HepG2 (cell line): Measurements from ENCODE around the gene CDC37L1. TPM values are rescaled to one million over a fixed set of nuclear protein-coding genes. Genes with fewer than 3 reads are reported as not detected.

Source experiments
- ATF7-NPFF ChIP-seq: sonication (generic); formaldehyde crosslinking; IDR thresholded peaks from 2 replicates; pipeline ENCODE4 v1.8.1; 2023; ENCODE audit warnings: mild to moderate bottlenecking, low read depth, missing genetic modification reagents, moderate library complexity
- CBFB ChIP-seq: sonication (generic); formaldehyde crosslinking; IDR thresholded peaks from 2 replicates; pipeline ENCODE4 v1.4.0; 2020; ENCODE audit warnings: missing genetic modification reagents
- CENPX ChIP-seq: sonication (generic); formaldehyde crosslinking; IDR thresholded peaks from 2 replicates; pipeline ENCODE4 v1.9.0; 2021; ENCODE audit warnings: mild to moderate bottlenecking, missing genetic modification reagents, moderate library complexity
- CERS6 ChIP-seq: sonication (generic); formaldehyde crosslinking; IDR thresholded peaks from 2 replicates; pipeline ENCODE4 v1.5.0; 2020; ENCODE audit warnings: missing genetic modification reagents
- FLYWCH1 ChIP-seq: sonication (generic); formaldehyde crosslinking; IDR thresholded peaks from 2 replicates; pipeline ENCODE4 v1.8.1; 2023; ENCODE audit warnings: mild to moderate bottlenecking, missing genetic modification reagents
- IRF1 ChIP-seq: sonication (generic); formaldehyde crosslinking; IDR thresholded peaks from 2 replicates; pipeline ENCODE4 v1.4.0; 2020; ENCODE audit warnings: low read depth, mild to moderate bottlenecking, missing genetic modification reagents
- JDP2 ChIP-seq: sonication (generic); formaldehyde crosslinking; IDR thresholded peaks from 2 replicates; pipeline ENCODE4 v1.8.1; 2022; ENCODE audit warnings: missing genetic modification reagents, borderline replicate concordance
- KDM1A ChIP-seq: IDR thresholded peaks from 2 replicates; pipeline ENCODE4 v1.6.1; 2016; ENCODE audit warnings: missing compliant biosample characterization
- MLXIP ChIP-seq: sonication (generic); formaldehyde crosslinking; IDR thresholded peaks from 2 replicates; pipeline ENCODE4 v1.9.0; 2021; ENCODE audit warnings: missing genetic modification reagents, borderline replicate concordance
- NFE2 ChIP-seq: sonication (generic); formaldehyde crosslinking; IDR thresholded peaks from 2 replicates; pipeline ENCODE4 v1.4.0; 2020; ENCODE audit warnings: missing genetic modification reagents
- SALL1 ChIP-seq: sonication (generic); formaldehyde crosslinking; IDR thresholded peaks from 2 replicates; pipeline ENCODE4 v1.8.0; 2022; ENCODE audit warnings: mild to moderate bottlenecking, missing genetic modification reagents
- SMAD1 ChIP-seq: sonication (generic); formaldehyde crosslinking; IDR thresholded peaks from 2 replicates; pipeline ENCODE4 v1.4.0; 2020; ENCODE audit warnings: missing genetic modification reagents, low read depth, mild to moderate bottlenecking, borderline replicate concordance
- SMC3 ChIP-seq: IDR thresholded peaks from 2 replicates; pipeline ENCODE4 v1.6.1; 2011; ENCODE audit warnings: low read length, improper control_type of control experiment
- SP1 ChIP-seq, 2 experiments: fragments of 450-650 bp in 1 of 2; sonication (generic) in 1 of 2; formaldehyde crosslinking in 1 of 2; IDR thresholded peaks; 2 replicates each; pipeline versions ENCODE4 v1.4.0 to v1.6.1; 2016 to 2020; ENCODE audit warnings: missing genetic modification reagents in 1 of 2
- TBX3 ChIP-seq: fragments of 450-650 bp; IDR thresholded peaks from 2 replicates; pipeline ENCODE4 v1.6.1; 2017; ENCODE audit warnings: antibody characterized with exemption, mild to moderate bottlenecking, inconsistent platforms, borderline replicate concordance
- TGIF2 ChIP-seq: IDR thresholded peaks from 2 replicates; pipeline ENCODE4 v1.6.1; 2016; ENCODE audit warnings: control low read depth, missing compliant biosample characterization
- U2AF1 ChIP-seq: fragments of 200-400 bp; formaldehyde crosslinking; optimal IDR thresholded peaks from 2 replicates; pipeline ENCODE3; 2017; ENCODE audit warnings: mild to moderate bottlenecking, low read depth, low read length
- WIZ ChIP-seq: sonication (generic); formaldehyde crosslinking; IDR thresholded peaks from 2 replicates; pipeline ENCODE4 v1.5.1; 2020; ENCODE audit warnings: mild to moderate bottlenecking, missing genetic modification reagents
- ZNF224 ChIP-seq: sonication (generic); formaldehyde crosslinking; IDR thresholded peaks from 2 replicates; pipeline ENCODE4 v1.5.0; 2020; ENCODE audit warnings: mild to moderate bottlenecking, missing genetic modification reagents
- ZNF234 ChIP-seq: sonication (generic); formaldehyde crosslinking; conservative IDR thresholded peaks from 2 replicates; pipeline ENCODE4 v1.5.1; 2020; ENCODE audit warnings: mild to moderate bottlenecking, missing genetic modification reagents
- ZNF282 ChIP-seq: fragments of 450-650 bp; IDR thresholded peaks from 2 replicates; pipeline ENCODE4 v1.6.1; 2018; ENCODE audit not compliant: partially characterized antibody
- ZNF329 ChIP-seq: sonication (generic); formaldehyde crosslinking; IDR thresholded peaks from 2 replicates; pipeline ENCODE4 v1.9.0; 2021; ENCODE audit warnings: low read depth, mild to moderate bottlenecking, missing genetic modification reagents
- ZNF460 ChIP-seq: sonication (generic); formaldehyde crosslinking; IDR thresholded peaks from 2 replicates; pipeline ENCODE4 v1.5.1; 2020; ENCODE audit warnings: missing genetic modification reagents, mild to moderate bottlenecking, borderline replicate concordance
- polyA plus RNA-seq, 8 experiments: library from polyadenylated mRNA; depleted of rRNA in 3 of 8; stranded (reverse) in 7 of 8; unstranded in 1 of 8; fragments of >200 nt; fragmentation: Illumina TruSeq in 4 of 8; extraction: Trizol in 4 of 8; gene quantifications; 2 replicates each; pipeline versions ENCODE4 v1.2.1 to v1.2.3, GENCODE V29; 2011 to 2016; ENCODE audit warnings: low read depth in 4 of 8, missing spikeins in 1 of 8, mixed read lengths in 1 of 8; ENCODE audit not compliant: insufficient read depth in 1 of 8
- total RNA-seq, 5 experiments: library from RNA; depleted of rRNA; stranded (reverse); fragments of >200 nt; fragmentation: Illumina TruSeq; extraction: Trizol; gene quantifications; 2 replicates each; pipeline ENCODE4 v1.2.3, GENCODE V29; 2016; ENCODE audit warnings: low read depth in 1 of 5

Gene CDC37L1
- total and polyA plus RNA-seq, 2 of the 13 experiments (the other 11 are each of a cell fraction or from before 2014, with no cell fraction given) = 5.5 to 17.0 TPM

- TF ChIP-seq TBX3 (peak; percentile 21; the same call in 1 of the 2 replicates), MLXIP (peak; percentile 39; the same call in 1 of the 2 replicates), ZNF234 (CRISPR knock-in tag) (no peak), NFE2 (CRISPR knock-in tag) (no peak; the same call in 1 of the 2 replicates), SMAD1 (peak; percentile 38; the same call in 1 of the 2 replicates), IRF1 (0 out of 2 replicates have a peak, but pooled peaks have one; percentile 85), KDM1A (no peak), ZNF329 (CRISPR knock-in tag) (0 out of 2 replicates have a peak, but pooled peaks have one; percentile 55), ZNF224 (CRISPR knock-in tag) (0 out of 2 replicates have a peak, but pooled peaks have one; percentile 22), CERS6 (CRISPR knock-in tag) (no peak), ATF7-NPFF (CRISPR knock-in tag) (peak; percentile 88), TGIF2 (CRISPR knock-in tag) (no peak), CBFB (CRISPR knock-in tag) (peak; percentile 61), CENPX (CRISPR knock-in tag) (no peak), WIZ (CRISPR knock-in tag) (no peak), JDP2 (CRISPR knock-in tag) (no peak), SALL1 (CRISPR knock-in tag) (peak; percentile 94), ZNF282 (no peak), FLYWCH1 (CRISPR knock-in tag) (no peak), U2AF1 (peak; percentile 73), SP1 (IDR thresholded peaks at IDR 0.05) (no peak), SP1 (CRISPR knock-in tag; IDR thresholded peaks at IDR 0.05) (peak; percentile 66; the same call in 1 of the 2 replicates), ZNF460 (CRISPR knock-in tag) (no peak), SMC3 (no peak; the same call in 1 of the 2 replicates)
These were observed at the start of gene CDC37L1 (continued) for GRCh38 chr9:4679268-4680172.
